Measurements from ENCODE around the gene NT5DC2. TPM values are rescaled to one million over a fixed set of nuclear protein-coding genes. Genes with fewer than 3 reads are reported as not detected.

The NT5DC2 gene
- total RNA-seq, 1 donor from 2014 or later, result 75.6 TPM

- intact Hi-C loops (cut with micrococcal nuclease), result no loop called here
Measured at GRCh38 chr3:52551118-52551517, 17.5 kb upstream of the NT5DC2 start.

GRCh38 chr3:52547143-52547542 is 13.5 kb upstream of the NT5DC2 start:
- Mint-ChIP-seq H3K27me3 (no peaks in the 10 kb centered on the region), H3K36me3 (ENCODE audit: low read depth) (peaks cover 51% of the 10 kb centered on the region), H3K27ac (no peak overlapping the region)

More at GRCh38 chr3:52551118-52551517, 17.5 kb upstream of the NT5DC2 start:
- no peaks in the 10 kb centered on the region for H3K27me3 Mint-ChIP-seq
- H3K9me3 Mint-ChIP-seq, result no peaks in the 10 kb centered on the region
- peaks cover 45% of the 10 kb centered on the region for H3K36me3 Mint-ChIP-seq (ENCODE audit: low read depth)
- H3K27ac Mint-ChIP-seq, result no peak overlapping the region
- H3K4me1 Mint-ChIP-seq, result peaks cover 7% of the 10 kb centered on the region
- DNase-seq, result no peak
- H3K4me3 Mint-ChIP-seq, result no peak overlapping the region

GRCh38 chr3:52546111-52546901 is 12.6 kb upstream of the NT5DC2 start:
- Mint-ChIP-seq H3K4me3 (no peak overlapping the region), H3K27me3 (no peaks in the 10 kb centered on the region), H3K9me3 (no peaks in the 10 kb centered on the region), H3K36me3 (ENCODE audit: low read depth) (peaks cover 49% of the 10 kb centered on the region), H3K27ac (no peak overlapping the region), H3K4me1 (peaks cover 6% of the 10 kb centered on the region)
- intact Hi-C loops (cut with micrococcal nuclease), result no loop called here
- no peak for DNase-seq

More at GRCh38 chr3:52547143-52547542, 13.5 kb upstream of the NT5DC2 start:
- intact Hi-C loops (cut with micrococcal nuclease), result no loop called here
- no peak overlapping the region for H3K4me3 Mint-ChIP-seq
- no peak for DNase-seq
- peaks cover 6% of the 10 kb centered on the region for H3K4me1 Mint-ChIP-seq
- H3K9me3 Mint-ChIP-seq, result no peaks in the 10 kb centered on the region

GRCh38 chr3:52544937-52545336 is 11.3 kb upstream of the NT5DC2 start:
- Mint-ChIP-seq H3K4me1 (peaks cover 8% of the 10 kb centered on the region), H3K9me3 (no peaks in the 10 kb centered on the region)

DNA sequence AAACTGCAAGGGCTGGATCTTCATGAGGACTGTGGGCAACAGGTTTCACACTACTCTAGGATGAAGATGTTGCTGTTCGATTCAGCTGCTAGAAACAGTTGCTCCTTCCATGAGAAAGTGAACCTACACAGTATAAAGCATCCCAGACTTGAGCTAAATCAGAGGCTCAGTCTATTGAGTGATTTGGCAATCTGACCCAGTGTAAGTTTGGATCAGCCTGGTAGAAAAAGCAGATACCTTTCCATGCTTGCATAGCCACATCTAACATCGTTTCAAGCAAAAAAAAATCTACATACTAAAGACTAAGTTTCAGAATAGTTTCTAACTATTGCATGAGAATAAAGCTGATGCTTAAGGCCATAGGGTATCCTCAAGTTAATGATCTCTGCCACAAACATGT is 7.4 kb upstream of the NT5DC2 start:
- Mint-ChIP-seq H3K27me3 (no peaks in the 10 kb centered on the region), H3K36me3 (ENCODE audit: low read depth) (peaks cover 45% of the 10 kb centered on the region), H3K4me3 (no peak overlapping the region), H3K4me1 (peaks cover 26% of the 10 kb centered on the region), H3K27ac (peak overlapping the region; percentile 6), H3K9me3 (peaks cover 7% of the 10 kb centered on the region)
- DNase-seq, result no peak
- intact Hi-C loops (cut with micrococcal nuclease), result no loop called here

More at GRCh38 chr3:52544937-52545336, 11.3 kb upstream of the NT5DC2 start:
- no peak overlapping the region for H3K27ac Mint-ChIP-seq
- intact Hi-C loops (cut with micrococcal nuclease), result no loop called here
- peaks cover 43% of the 10 kb centered on the region for H3K36me3 Mint-ChIP-seq (ENCODE audit: low read depth)
- DNase-seq, result no peak
- H3K4me3 Mint-ChIP-seq, result no peak overlapping the region
- no peaks in the 10 kb centered on the region for H3K27me3 Mint-ChIP-seq

DNA sequence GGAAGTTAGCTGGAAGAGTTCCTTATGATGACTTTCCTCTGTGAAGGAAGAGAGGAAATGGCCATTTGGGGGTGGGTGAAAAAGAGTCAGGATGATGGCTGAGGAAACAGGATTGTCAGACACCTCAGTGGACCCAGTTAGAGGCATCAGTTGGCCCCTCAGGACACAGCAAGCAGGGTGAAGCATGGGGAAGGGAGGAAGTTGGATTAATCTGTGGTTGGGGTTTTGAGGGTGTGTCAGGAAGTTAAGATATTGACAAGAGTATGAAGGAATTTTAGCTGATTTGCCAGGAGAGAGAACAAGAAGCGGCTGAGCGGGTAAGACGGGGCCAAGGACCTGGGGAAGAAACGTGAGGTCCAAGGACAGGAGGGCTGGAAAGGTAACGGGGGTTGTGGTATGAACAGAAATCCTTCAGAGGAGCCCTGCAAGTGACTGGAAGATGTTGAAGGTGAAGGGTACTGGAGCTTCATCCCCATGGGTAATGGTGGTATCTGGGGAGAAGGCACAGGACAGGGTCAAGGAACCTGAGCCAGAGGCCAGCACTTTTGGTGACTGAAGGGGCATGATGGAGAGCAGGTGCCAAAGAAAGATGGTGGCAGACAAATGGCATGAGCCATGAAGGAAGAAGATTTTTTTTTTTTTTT is 5.5 kb upstream of the NT5DC2 start:
- Mint-ChIP-seq H3K27ac (peak overlapping the region; percentile 45), H3K9me3 (peaks cover 7% of the 10 kb centered on the region), H3K27me3 (no peaks in the 10 kb centered on the region), H3K4me1 (peaks cover 27% of the 10 kb centered on the region), H3K4me3 (peak overlapping the region; percentile 98), H3K36me3 (ENCODE audit: low read depth) (peaks cover 34% of the 10 kb centered on the region)
- intact Hi-C loops (cut with micrococcal nuclease), result loop anchor here (10.0 kb wide), 2 partner anchors 344 to 356 kb away; partner anchors contain the start of genes ALAS1 and STIMATE
- DNase-seq, result peak; percentile 57

GRCh38 chr3:52537726-52538421 is 4.2 kb upstream of the NT5DC2 start:
- Mint-ChIP-seq H3K4me1 (peaks cover 27% of the 10 kb centered on the region), H3K27me3 (no peaks in the 10 kb centered on the region), H3K36me3 (ENCODE audit: low read depth) (peaks cover 30% of the 10 kb centered on the region), H3K27ac (peak overlapping the region; percentile 100), H3K4me3 (peak overlapping the region; percentile 98), H3K9me3 (peaks cover 7% of the 10 kb centered on the region)
- DNase-seq, result no peak
- intact Hi-C loops (cut with micrococcal nuclease), result loop anchor here (2.0 to 10.0 kb wide), 3 partner anchors 81 to 357 kb away; partner anchors contain the start of genes ALAS1 and STIMATE

DNA sequence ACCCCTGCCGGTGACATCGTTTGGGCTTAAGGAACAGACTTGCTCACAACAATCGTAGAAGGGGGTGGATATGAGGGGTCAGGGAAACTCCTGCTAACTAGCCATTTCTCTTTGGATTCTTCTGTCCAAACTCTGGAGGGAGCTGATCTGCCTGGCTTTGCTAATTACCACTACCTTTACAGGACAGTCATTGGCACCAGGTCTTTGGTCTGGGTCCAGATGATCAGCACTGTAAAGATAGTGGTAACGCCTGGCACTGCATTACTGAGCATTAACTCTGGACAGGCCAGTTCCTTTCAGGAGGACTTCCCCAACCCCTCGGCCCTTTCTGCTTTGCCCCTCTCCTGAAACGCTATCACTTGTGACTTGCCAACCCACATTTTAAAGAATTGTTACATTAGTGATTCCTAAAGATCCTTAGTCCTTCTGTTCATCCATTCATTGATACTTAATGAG is 3.5 kb upstream of the NT5DC2 start:
- Mint-ChIP-seq H3K4me1 (peaks cover 31% of the 10 kb centered on the region), H3K9me3 (peaks cover 7% of the 10 kb centered on the region), H3K36me3 (ENCODE audit: low read depth) (peaks cover 30% of the 10 kb centered on the region), H3K4me3 (peak overlapping the region; percentile 98), H3K27ac (peak overlapping the region; percentile 100), H3K27me3 (no peaks in the 10 kb centered on the region)
- intact Hi-C loops (cut with micrococcal nuclease), result loop anchor here (2.0 to 10.0 kb wide), 3 partner anchors 80 to 358 kb away; partner anchors contain the start of genes ALAS1 and STIMATE
- no peak for DNase-seq

- peak within 1 kb of the TSS; percentile 100 for H3K27ac Mint-ChIP-seq
- H3K4me1 Mint-ChIP-seq, result peaks cover 33% of the 10 kb centered on the region
- H3K9me3 Mint-ChIP-seq, result peaks cover 7% of the 10 kb centered on the region
- H3K27me3 Mint-ChIP-seq, result no peaks in the 10 kb centered on the region
- peaks cover 27% of the 10 kb centered on the region for H3K36me3 Mint-ChIP-seq (ENCODE audit: low read depth)
- peak within 1 kb of the TSS; percentile 98 for H3K4me3 Mint-ChIP-seq
- peak; percentile 99 for DNase-seq
- intact Hi-C loops (cut with micrococcal nuclease), result loop anchor here (1.0 to 10.0 kb wide), 4 partner anchors 80 to 358 kb away; partner anchors contain the start of genes ALAS1, PBRM1 and STIMATE
Measured at GRCh38 chr3:52536369-52537164, 2.9 kb upstream of the NT5DC2 start, which contains the start of gene UQCC5. UQCC5 (plus strand) TSS chr3:52536605; CDS start chr3:52536756, 151 bp downstream.

- Mint-ChIP-seq H3K9me3 (peaks cover 7% of the 10 kb centered on the region), H3K27me3 (no peaks in the 10 kb centered on the region), H3K4me3 (peak overlapping the region; percentile 98), H3K36me3 (ENCODE audit: low read depth) (peaks cover 24% of the 10 kb centered on the region), H3K4me1 (peaks cover 31% of the 10 kb centered on the region), H3K27ac (peak overlapping the region; percentile 100)
- no peak for DNase-seq
- intact Hi-C loops (cut with micrococcal nuclease), result loop anchor here (1.0 to 10.0 kb wide), 4 partner anchors 79 to 359 kb away; partner anchors contain the start of genes ALAS1, PBRM1 and STIMATE
Measured at GRCh38 chr3:52536112-52536368, 2.4 kb upstream of the NT5DC2 start.

DNA sequence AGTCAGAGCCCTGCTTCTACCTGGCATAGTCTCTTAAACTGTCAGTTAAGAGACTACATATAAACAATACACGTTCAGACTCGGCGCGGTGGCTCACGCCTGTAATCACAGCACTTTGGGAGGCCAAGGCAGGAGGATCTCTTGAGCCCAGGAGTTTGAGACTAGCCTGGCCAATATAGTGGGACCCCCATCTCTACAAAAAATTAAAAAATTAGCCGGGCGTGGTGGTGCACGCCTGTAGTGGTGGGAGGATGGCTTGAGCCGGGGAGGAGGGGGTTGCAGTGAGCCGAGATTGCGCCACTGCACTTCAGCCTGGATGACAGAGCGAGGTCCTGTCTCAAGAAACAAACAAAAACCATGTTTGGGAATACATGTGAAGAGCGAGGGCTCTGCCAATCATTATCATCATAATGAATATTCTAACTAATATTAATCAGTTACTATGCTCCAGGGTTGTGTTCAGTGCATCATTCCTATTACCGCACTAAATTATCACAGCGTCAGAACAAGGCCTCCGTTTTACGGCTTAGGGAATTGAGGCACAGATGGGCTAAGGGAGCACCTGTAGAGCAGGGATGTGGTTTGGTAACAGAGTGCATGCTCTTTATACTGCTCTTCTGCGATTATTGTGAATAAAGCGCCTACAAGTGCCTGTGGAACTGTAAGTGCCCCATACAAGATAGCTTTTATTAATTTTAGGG is 1.9 kb upstream of the NT5DC2 start:
- DNase-seq, result no peak
- intact Hi-C loops (cut with micrococcal nuclease), result loop anchor here (1.0 to 10.0 kb wide), 4 partner anchors 79 to 359 kb away; partner anchors contain the start of genes ALAS1, PBRM1 and STIMATE
- Mint-ChIP-seq H3K27ac (peak overlapping the region; percentile 100), H3K4me1 (peaks cover 30% of the 10 kb centered on the region), H3K27me3 (no peaks in the 10 kb centered on the region), H3K4me3 (peak overlapping the region; percentile 98), H3K9me3 (peaks cover 7% of the 10 kb centered on the region), H3K36me3 (ENCODE audit: low read depth) (peaks cover 21% of the 10 kb centered on the region)
